ENCODE data around the gene OCIAD1.

Gene OCIAD1

DNA sequence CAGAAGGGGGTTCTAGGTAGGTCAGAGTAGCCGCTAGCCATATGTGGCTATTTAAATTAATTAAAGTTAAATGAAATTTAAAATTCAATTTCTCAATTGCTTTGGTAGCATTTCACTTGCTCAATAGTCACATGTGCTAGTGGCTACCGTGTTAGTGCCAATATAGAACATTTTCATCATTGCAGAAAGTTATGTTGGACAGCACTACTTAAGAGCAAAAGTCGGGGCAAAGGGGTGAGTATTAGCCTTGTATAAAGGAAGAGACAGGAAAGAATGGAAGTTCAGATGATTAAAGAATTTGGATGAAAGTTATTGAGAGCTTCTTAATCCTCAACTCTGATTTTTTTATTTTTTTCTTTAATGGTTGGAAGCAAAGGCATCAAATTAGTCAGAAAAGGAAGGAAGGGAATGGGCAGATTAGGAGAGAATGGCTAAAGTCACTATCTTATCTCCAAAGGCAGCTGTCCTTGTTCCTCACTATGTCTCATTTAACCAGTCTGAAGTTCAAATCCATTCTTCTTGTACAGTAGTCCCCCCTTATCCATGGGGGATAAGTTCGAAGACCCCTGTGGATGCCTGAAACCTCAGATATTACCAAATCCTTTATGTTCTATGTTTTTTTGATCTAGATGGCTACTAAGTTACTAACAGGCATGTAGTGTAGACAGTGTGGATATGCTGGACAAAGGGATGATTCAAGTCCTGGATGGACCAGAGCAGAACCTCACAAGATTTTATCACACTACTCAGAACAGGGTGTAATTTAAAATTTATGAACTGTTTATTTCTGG lies 22.9 kb downstream of the OCIAD1 start:
- Histone ChIP-seq H3K27ac (no peak overlapping the region), H3K36me3 (replicated peaks) (peaks cover 27% of the 10 kb centered on the region), H3K4me3 (ENCODE audit: low read depth, low read length) (no peak overlapping the region), H3K27me3 (replicated peaks) (no peaks in the 10 kb centered on the region)
- no peak for DNase-seq
- TF ChIP-seq, protein P1, sequence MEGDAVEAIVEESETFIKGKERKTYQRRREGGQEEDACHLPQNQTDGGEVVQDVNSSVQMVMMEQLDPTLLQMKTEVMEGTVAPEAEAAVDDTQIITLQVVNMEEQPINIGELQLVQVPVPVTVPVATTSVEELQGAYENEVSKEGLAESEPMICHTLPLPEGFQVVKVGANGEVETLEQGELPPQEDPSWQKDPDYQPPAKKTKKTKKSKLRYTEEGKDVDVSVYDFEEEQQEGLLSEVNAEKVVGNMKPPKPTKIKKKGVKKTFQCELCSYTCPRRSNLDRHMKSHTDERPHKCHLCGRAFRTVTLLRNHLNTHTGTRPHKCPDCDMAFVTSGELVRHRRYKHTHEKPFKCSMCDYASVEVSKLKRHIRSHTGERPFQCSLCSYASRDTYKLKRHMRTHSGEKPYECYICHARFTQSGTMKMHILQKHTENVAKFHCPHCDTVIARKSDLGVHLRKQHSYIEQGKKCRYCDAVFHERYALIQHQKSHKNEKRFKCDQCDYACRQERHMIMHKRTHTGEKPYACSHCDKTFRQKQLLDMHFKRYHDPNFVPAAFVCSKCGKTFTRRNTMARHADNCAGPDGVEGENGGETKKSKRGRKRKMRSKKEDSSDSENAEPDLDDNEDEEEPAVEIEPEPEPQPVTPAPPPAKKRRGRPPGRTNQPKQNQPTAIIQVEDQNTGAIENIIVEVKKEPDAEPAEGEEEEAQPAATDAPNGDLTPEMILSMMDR (IDR thresholded peaks at IDR 0.05; ENCODE audit: low read depth, low read length, missing control alignments) = no peak
- in situ Hi-C loops (cut with HindIII; ENCODE audit: low pct_ligation_motif_present, low sequenced_read_pairs) = no loop called here

DNA sequence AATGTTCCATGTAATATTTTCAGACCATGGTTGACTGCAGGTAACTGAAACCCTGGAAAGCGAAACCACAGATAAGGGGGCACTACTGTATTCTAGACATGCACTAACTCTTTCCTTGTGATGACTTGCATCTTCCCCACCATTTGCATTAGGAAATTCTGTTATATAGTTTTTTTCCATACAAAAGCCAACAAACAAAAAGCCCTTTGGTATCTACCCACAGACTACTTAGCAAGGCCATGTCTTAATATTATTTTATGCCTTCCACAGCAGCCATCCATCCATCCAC lies 23.5 kb downstream of the OCIAD1 start:
- no peaks in the 10 kb centered on the region for H3K27me3 ChIP-seq (replicated peaks)
- H3K4me3 ChIP-seq (ENCODE audit: low read depth, low read length) = no peak overlapping the region
- TF ChIP-seq, protein P1 (IDR thresholded peaks at IDR 0.05; ENCODE audit: low read depth, low read length, missing control alignments) = no peak
- no peak for DNase-seq
- in situ Hi-C loops (cut with HindIII; ENCODE audit: low pct_ligation_motif_present, low sequenced_read_pairs) = no loop called here
- H3K27ac ChIP-seq = no peak overlapping the region
- H3K36me3 ChIP-seq (replicated peaks) = peaks cover 25% of the 10 kb centered on the region

DNA sequence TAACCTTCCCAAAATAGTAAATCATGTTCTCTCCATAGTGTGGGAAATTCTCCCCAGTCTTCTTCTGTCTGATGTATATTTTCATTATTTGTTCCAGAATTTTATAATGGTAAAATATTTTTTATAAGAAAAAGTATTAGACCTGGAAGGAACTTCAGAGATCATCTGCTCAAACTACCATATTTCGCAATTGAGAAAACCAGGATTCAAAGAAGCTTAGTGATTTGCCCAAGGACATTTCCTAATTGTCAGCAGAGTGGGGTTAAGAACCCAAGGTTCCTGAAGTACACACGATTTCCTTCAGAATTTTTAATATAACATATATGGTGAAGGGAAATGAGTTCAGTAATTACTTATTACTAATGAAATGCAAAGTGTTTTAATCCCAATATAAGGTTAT lies 24.1 kb downstream of the OCIAD1 start:
- Histone ChIP-seq H3K36me3 (replicated peaks) (peaks cover 25% of the 10 kb centered on the region), H3K4me3 (ENCODE audit: low read depth, low read length) (no peak overlapping the region), H3K27me3 (replicated peaks) (no peaks in the 10 kb centered on the region), H3K27ac (no peak overlapping the region)
- in situ Hi-C loops (cut with HindIII; ENCODE audit: low pct_ligation_motif_present, low sequenced_read_pairs) = no loop called here
- DNase-seq = no peak
- TF ChIP-seq, protein P1 (IDR thresholded peaks at IDR 0.05; ENCODE audit: low read depth, low read length, missing control alignments) = no peak

DNA sequence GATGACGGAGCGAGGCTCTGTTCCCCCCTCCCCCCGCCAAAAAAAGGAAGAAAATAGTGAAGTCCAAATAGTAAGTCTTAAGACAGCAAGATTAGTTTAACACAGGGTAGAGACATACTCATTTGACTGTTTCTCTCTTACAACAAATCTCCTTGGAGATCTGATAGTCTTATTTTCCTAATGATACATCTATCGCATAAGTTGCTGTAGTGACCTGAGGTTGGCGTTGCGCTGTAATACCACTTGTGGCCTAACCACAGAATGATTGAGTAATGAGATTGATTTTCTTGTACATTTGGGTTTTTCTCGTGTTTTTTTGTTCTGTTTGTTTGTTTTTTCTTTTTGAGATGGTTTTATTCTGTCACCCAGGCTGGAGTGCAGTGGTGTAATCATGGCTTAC lies 27.2 kb downstream of the OCIAD1 start:
- peaks cover 21% of the 10 kb centered on the region for H3K36me3 ChIP-seq (replicated peaks)
- DNase-seq = peak; percentile 27
- no peaks in the 10 kb centered on the region for H3K27me3 ChIP-seq (replicated peaks)
- in situ Hi-C loops (cut with HindIII; ENCODE audit: low pct_ligation_motif_present, low sequenced_read_pairs) = no loop called here
- H3K4me3 ChIP-seq (ENCODE audit: low read depth, low read length) = no peak overlapping the region
- H3K27ac ChIP-seq = no peak overlapping the region
- TF ChIP-seq, protein P1 (IDR thresholded peaks at IDR 0.05; ENCODE audit: low read depth, low read length, missing control alignments) = no peak

DNA sequence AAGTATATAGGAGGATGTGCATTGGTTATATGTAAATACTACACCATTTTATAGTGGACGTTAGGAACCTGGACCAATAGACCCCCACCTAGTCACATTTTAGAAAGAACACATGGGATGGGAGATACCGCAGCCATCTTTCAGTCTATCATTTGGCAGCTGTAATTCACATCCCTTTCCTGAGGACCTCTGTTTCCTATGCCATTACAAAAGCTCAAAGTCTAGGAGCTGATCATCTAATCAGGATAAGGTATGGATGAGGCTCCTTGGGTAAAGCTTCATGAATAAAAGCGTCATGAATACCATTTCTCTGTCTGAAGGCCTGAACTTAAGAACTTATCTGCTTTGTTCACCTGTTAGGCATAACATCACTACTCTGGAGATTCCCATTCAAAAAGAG lies 31.1 kb downstream of the OCIAD1 start:
- in situ Hi-C loops (cut with HindIII; ENCODE audit: low pct_ligation_motif_present, low sequenced_read_pairs) = no loop called here
- TF ChIP-seq, protein P1 (IDR thresholded peaks at IDR 0.05; ENCODE audit: low read depth, low read length, missing control alignments) = no peak
- Histone ChIP-seq H3K27ac (no peak overlapping the region), H3K27me3 (replicated peaks) (no peaks in the 10 kb centered on the region), H3K4me3 (ENCODE audit: low read depth, low read length) (no peak overlapping the region), H3K36me3 (replicated peaks) (peaks cover 11% of the 10 kb centered on the region)
- DNase-seq = no peak

DNA sequence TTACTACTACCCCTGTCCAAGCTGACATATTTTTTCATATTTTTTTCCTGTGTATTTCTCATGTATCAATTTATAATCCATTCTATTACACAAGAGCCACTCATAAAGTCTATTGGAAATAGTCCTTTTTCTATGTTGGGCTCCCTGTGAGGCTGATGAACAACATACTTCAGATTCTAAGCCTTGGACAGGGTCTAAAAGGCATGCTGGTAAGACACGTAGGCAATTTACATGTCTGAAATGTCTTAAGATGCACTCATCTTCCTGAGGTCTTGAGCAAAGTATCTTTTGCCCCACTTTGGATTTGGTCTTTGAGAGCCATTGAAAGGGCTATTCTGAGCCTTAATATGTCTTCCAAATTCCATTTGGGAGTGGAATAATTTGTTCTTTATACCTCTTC lies 31.8 kb downstream of the OCIAD1 start:
- Histone ChIP-seq H3K36me3 (replicated peaks) (peaks cover 9% of the 10 kb centered on the region), H3K27me3 (replicated peaks) (no peaks in the 10 kb centered on the region), H3K27ac (no peak overlapping the region), H3K4me3 (ENCODE audit: low read depth, low read length) (no peak overlapping the region)
- TF ChIP-seq, protein P1 (IDR thresholded peaks at IDR 0.05; ENCODE audit: low read depth, low read length, missing control alignments) = no peak
- no peak for DNase-seq
- in situ Hi-C loops (cut with HindIII; ENCODE audit: low pct_ligation_motif_present, low sequenced_read_pairs) = no loop called here
